Right cardiac atrium (tissue), 5 donors: Measurements from ENCODE around the gene CSMD2. TPM values are rescaled to one million over a fixed set of nuclear protein-coding genes. Genes with fewer than 3 reads are reported as not detected.
A peak's percentile ranks its signal among the peaks of the same experiment; 100 is the strongest.

Experiments used
- ATAC-seq, 2 donors: fragments of 200-7000 bp; cut with Tn5 transposase; one replicate each; pipeline versions ENCODE4 v1.8.0 to v1.9.1; 2020; ENCODE audit warnings: moderate library complexity in 2 of 2, mild to moderate bottlenecking in 1 of 2
- DNase-seq, 3 donors: peaks; one replicate each; pipeline ENCODE4 v3.0.0-alpha.2; 2020
- H3K27ac ChIP-seq: one replicate; pipeline ENCODE4 v1.5.1; 2013; ENCODE audit warnings: mild to moderate bottlenecking, low read length, control low read depth, moderate library complexity
- H3K27me3 ChIP-seq: one replicate; pipeline ENCODE4 v1.6.1; 2013; ENCODE audit not compliant: control insufficient read depth, insufficient read depth
- H3K4me1 ChIP-seq: one replicate; pipeline ENCODE4 v1.6.1; 2013; ENCODE audit warnings: low read length; ENCODE audit not compliant: control insufficient read depth, insufficient read depth
- H3K4me3 ChIP-seq: one replicate; pipeline ENCODE4 v1.5.1; 2013; ENCODE audit warnings: low read length, control low read depth
- H3K9me3 ChIP-seq: one replicate; pipeline ENCODE4 v1.6.1; 2013; ENCODE audit warnings: low read length; ENCODE audit not compliant: control insufficient read depth
- WGBS: extraction: QIAGEN DNeasy Blood & Tissue Kit; methylation state at CpG from one replicate; pipeline ENCODE4 v1.1.7; 2013; 5-methylcytosine and 5-hydroxymethylcytosine counted together
- intact Hi-C, 4 donors: fragments of 100-400 bp; cut with DNase I; formaldehyde crosslinking; loops; one replicate each; pipeline versions ENCODE4 v1.11.0 to v1.14.0; 2022 to 2023
- polyA plus RNA-seq: library from polyadenylated mRNA; stranded (reverse); fragments of 200-250 nt; gene quantifications from one replicate; pipeline ENCODE4 v1.2.3, GENCODE V29; 2013
- total RNA-seq, 4 donors: library from RNA; stranded (reverse); fragmentation: NEBNext Ultra II Directional; extraction: Animal tissue kit (Norgen Biotek cat#: 25700); gene quantifications; one replicate each; pipeline ENCODE4 v1.2.1, GENCODE V29; 2021
- donor health status: healthy with polysubstance abuse.
- donor health status: DM: no; HTN: yes; CAD: no.
- donor health status: DM: no; HTN: no; CAD: no.
- donor health status: DM: no; HTN: yes; CAD: no; lungs with severe emphysema.
- donor health status: DM: yes; HTN: yes; CAD: no.

CSMD2 gene
- total and polyA plus RNA-seq, 5 donors, result 0.11 to 0.59 (median 0.38) TPM

- ATAC-seq (peak; percentile 40 to 43), DNase-seq (no peak)
- H3K4me3 ChIP-seq, result no peak overlapping the region
- H3K9me3 ChIP-seq, result no peaks in the 10 kb centered on the region
- intact Hi-C loops, result no loop called here
- no peaks in the 10 kb centered on the region for H3K27me3 ChIP-seq
- no peaks in the 10 kb centered on the region for H3K4me1 ChIP-seq
- WGBS, result 71% methylated on average over 14 of the region's 14 CpGs
- no peak overlapping the region for H3K27ac ChIP-seq
Measured at GRCh38 chr1:33667386-33668282, 497.4 kb downstream of the CSMD2 start.

DNA sequence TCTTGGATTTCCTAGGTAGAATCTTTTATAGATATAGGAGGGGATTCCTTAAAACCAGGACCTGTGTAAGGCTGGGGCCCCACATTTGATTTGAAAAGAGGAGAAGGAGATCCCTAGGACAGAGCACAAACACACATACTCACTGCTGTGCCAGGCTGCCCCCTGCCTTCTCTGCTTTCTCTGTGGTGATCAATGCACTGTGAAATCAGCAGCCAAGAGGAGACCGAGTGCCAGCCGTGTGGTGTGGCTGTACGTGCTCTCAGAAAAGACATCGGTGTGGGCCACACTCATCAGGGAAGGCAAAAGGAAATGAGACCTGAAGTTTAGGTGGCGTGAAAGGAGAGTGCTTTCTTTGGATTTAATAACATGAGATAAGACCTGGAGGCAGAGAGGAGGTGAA, 498.4 kb downstream of the CSMD2 start:
- ATAC-seq (no peak), DNase-seq (no peak)
- no peaks in the 10 kb centered on the region for H3K27me3 ChIP-seq
- WGBS, result 72% methylated on average over 5 of the region's 5 CpGs
- H3K4me1 ChIP-seq, result no peaks in the 10 kb centered on the region
- no peaks in the 10 kb centered on the region for H3K9me3 ChIP-seq
- intact Hi-C loops, result no loop called here
- H3K4me3 ChIP-seq, result no peak overlapping the region
- H3K27ac ChIP-seq, result no peak overlapping the region

DNA sequence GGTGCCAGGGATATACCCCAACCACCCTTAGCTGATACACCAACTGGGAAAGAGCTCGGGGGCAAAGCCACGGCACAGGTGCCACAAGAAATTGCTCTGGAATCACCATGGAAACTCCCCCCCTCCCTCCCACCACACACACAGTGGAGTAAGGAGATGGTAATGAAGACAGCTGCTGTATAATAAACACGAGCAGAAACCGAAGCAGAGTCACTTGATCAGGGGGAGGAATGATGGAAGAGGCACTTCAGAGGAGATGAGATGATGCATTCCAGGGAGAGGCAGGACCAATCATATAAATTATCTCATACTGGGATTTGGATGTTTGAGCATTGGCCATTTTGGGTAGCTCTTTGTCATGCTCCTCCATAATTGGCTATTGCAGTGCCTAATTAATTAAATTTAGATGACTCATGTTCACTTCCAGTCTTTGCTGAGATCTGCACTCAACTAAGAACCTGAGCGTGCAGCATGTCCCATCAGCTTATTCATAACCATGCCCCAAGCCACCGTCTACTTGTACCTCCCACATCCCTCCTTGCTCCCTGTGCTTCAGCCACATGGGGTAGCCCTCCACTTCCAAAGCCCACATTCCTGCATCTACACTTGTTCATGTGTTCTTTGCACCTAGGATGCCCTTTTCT, 503.1 kb downstream of the CSMD2 start:
- Histone ChIP-seq H3K4me1 (no peaks in the 10 kb centered on the region), H3K9me3 (no peaks in the 10 kb centered on the region), H3K27ac (no peak overlapping the region), H3K27me3 (no peaks in the 10 kb centered on the region), H3K4me3 (no peak overlapping the region)
- DNase-seq, result no peak
- no peak for ATAC-seq
- 72% methylated on average over 6 of the region's 6 CpGs for WGBS
- intact Hi-C loops, result no loop called here

- Histone ChIP-seq H3K27ac (no peak overlapping the region), H3K4me3 (no peak overlapping the region), H3K27me3 (no peaks in the 10 kb centered on the region), H3K4me1 (no peaks in the 10 kb centered on the region), H3K9me3 (no peaks in the 10 kb centered on the region)
- intact Hi-C loops, result no loop called here
- DNase-seq (no peak), ATAC-seq (no peak)
- 89% methylated on average over 8 of the region's 8 CpGs for WGBS
Measured at GRCh38 chr1:33660956-33661355, 504.1 kb downstream of the CSMD2 start.

- H3K4me1 ChIP-seq, result peaks cover 3% of the 10 kb centered on the region
- DNase-seq (no peak), ATAC-seq (no peak)
- H3K9me3 ChIP-seq, result no peaks in the 10 kb centered on the region
- intact Hi-C loops, result no loop called here
- H3K27me3 ChIP-seq, result no peaks in the 10 kb centered on the region
- WGBS, result 45% methylated on average over 5 of the region's 5 CpGs
- no peak overlapping the region for H3K27ac ChIP-seq
- H3K4me3 ChIP-seq, result no peak overlapping the region
Measured at GRCh38 chr1:33660244-33660643, 504.8 kb downstream of the CSMD2 start.

GRCh38 chr1:33659641-33660040, 505.4 kb downstream of the CSMD2 start:
- Histone ChIP-seq H3K4me1 (peaks cover 5% of the 10 kb centered on the region), H3K9me3 (no peaks in the 10 kb centered on the region), H3K27me3 (no peaks in the 10 kb centered on the region), H3K4me3 (no peak overlapping the region), H3K27ac (no peak overlapping the region)
- WGBS, result 84% methylated on average over 4 of the region's 4 CpGs
- intact Hi-C loops, result no loop called here
- ATAC-seq (no peak), DNase-seq (no peak)

- WGBS, result 71% methylated on average over 12 of the region's 12 CpGs
- ATAC-seq, result no peak
- H3K27ac ChIP-seq, result no peak overlapping the region
Measured at GRCh38 chr1:33657833-33658232, 507.2 kb downstream of the CSMD2 start.

DNA sequence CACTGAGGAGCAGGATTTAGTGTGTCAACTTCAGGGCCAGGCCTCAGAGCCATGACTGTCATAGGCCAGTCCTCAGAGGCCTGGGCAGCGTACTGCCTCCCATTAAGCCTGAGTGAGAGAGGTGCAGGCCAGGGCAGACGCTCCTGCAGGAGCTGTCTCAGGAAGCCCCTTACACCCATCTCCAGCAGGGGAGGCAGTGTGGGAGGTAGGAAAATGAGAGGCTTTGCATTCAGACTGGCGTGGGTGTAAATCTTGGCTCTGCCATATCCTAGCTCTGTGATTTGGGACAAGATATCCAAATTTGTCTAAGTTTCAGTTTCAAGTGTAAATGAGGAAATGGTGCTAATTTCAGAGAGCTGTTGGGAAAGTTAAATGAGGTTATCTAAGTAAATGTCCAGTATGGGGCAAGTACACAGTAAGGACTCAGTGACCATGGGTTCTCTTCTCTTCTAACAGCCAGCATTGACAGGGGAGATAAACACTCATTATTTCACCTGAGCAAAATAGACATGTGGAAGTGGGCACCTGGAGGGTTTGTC, 508.5 kb downstream of the CSMD2 start:
- DNase-seq (no peak), ATAC-seq (no peak)
- peaks cover 5% of the 10 kb centered on the region for H3K4me1 ChIP-seq
- intact Hi-C loops, result no loop called here
- 85% methylated on average over 3 of the region's 3 CpGs for WGBS
- no peak overlapping the region for H3K4me3 ChIP-seq
- no peak overlapping the region for H3K27ac ChIP-seq
- H3K9me3 ChIP-seq, result no peaks in the 10 kb centered on the region
- H3K27me3 ChIP-seq, result no peaks in the 10 kb centered on the region

More at GRCh38 chr1:33657833-33658232, 507.2 kb downstream of the CSMD2 start:
- no peaks in the 10 kb centered on the region for H3K27me3 ChIP-seq
- no peak overlapping the region for H3K4me3 ChIP-seq
- intact Hi-C loops, result no loop called here
- H3K4me1 ChIP-seq, result peaks cover 5% of the 10 kb centered on the region
- peak in 1 of 3 donors; percentile 48 for DNase-seq
- H3K9me3 ChIP-seq, result no peaks in the 10 kb centered on the region

GRCh38 chr1:33655496-33655895, 509.5 kb downstream of the CSMD2 start:
- DNase-seq, result peak; percentile 58 to 87 (median 75)
- Histone ChIP-seq H3K27ac (no peak overlapping the region), H3K27me3 (no peaks in the 10 kb centered on the region), H3K4me1 (peaks cover 5% of the 10 kb centered on the region), H3K9me3 (no peaks in the 10 kb centered on the region), H3K4me3 (no peak overlapping the region)
- intact Hi-C loops, result no loop called here
- 15% methylated on average over 7 of the region's 7 CpGs for WGBS
- ATAC-seq, result peak; percentile 52 to 66

GRCh38 chr1:33654267-33654834, 510.7 kb downstream of the CSMD2 start:
- intact Hi-C loops, result no loop called here
- Histone ChIP-seq H3K4me3 (no peak overlapping the region), H3K9me3 (no peaks in the 10 kb centered on the region), H3K27me3 (no peaks in the 10 kb centered on the region), H3K27ac (no peak overlapping the region), H3K4me1 (peaks cover 5% of the 10 kb centered on the region)
- 64% methylated on average over 7 of the region's 7 CpGs for WGBS
- DNase-seq (no peak), ATAC-seq (peak; percentile 22 to 58)

DNA sequence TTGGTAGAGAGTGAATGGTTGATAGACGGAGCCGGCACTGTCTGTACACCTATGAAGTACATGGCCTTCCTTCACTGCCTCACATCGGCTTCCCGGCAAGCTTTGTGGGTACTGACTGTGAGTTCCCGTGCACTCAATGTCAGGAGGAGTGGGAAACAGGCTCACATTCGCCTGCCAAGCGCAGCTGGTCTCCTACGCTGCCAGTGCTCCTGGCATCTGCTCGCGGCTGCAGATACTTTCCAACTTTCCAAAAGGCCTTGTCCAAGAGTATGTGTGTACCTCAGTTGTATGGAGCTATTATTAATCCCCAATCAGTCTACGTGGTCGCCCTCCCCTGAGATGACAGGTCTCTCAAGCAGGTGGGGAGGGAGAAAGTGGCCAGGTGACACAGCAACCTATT, 511.8 kb downstream of the CSMD2 start:
- H3K27me3 ChIP-seq, result no peaks in the 10 kb centered on the region
- DNase-seq (peak in 2 of 3 donors; percentile 34 to 71), ATAC-seq (peak; percentile 39 to 56)
- intact Hi-C loops, result no loop called here
- no peak overlapping the region for H3K27ac ChIP-seq
- WGBS, result 86% methylated on average over 12 of the region's 12 CpGs
- no peaks in the 10 kb centered on the region for H3K9me3 ChIP-seq
- peaks cover 5% of the 10 kb centered on the region for H3K4me1 ChIP-seq
- no peak overlapping the region for H3K4me3 ChIP-seq
